ENCODE data around the gene SPRN. TPM values are rescaled to one million over a fixed set of nuclear protein-coding genes. Genes with fewer than 3 reads are reported as not detected.

Gene SPRN
- polyA plus RNA-seq, 2 of the 4 experiments (the other 2 are of a cell fraction) = 0.06 to 0.15 TPM

- ChIA-PET POLR2A (interaction anchor here (0.7 kb wide), 1 partner anchor 17 kb away, joined by 3 read pairs; no protein-coding TSS in a partner anchor), CTCF (interaction anchor here (1.3 to 2.3 kb wide), 2 partner anchors 49 to 64 kb away, joined by 4 to 15 read pairs; no protein-coding TSS in a partner anchor)
- Histone ChIP-seq H3K4me1 (peaks cover 9% of the 10 kb centered on the region; the same call in 1 of the 3 replicates), H3K4me2 (peak overlapping the region; percentile 93), H3K9me3 (no peaks in the 10 kb centered on the region), H3K4me3 (peak overlapping the region; percentile 94), H3K27ac (peak overlapping the region; percentile 76 to 92)
- TF ChIP-seq, protein P1, sequence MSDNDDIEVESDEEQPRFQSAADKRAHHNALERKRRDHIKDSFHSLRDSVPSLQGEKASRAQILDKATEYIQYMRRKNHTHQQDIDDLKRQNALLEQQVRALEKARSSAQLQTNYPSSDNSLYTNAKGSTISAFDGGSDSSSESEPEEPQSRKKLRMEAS (IDR thresholded peaks at IDR 0.05) = peak; percentile 53; the same call in 1 of the 2 replicates
- TF ChIP-seq, protein P2, sequence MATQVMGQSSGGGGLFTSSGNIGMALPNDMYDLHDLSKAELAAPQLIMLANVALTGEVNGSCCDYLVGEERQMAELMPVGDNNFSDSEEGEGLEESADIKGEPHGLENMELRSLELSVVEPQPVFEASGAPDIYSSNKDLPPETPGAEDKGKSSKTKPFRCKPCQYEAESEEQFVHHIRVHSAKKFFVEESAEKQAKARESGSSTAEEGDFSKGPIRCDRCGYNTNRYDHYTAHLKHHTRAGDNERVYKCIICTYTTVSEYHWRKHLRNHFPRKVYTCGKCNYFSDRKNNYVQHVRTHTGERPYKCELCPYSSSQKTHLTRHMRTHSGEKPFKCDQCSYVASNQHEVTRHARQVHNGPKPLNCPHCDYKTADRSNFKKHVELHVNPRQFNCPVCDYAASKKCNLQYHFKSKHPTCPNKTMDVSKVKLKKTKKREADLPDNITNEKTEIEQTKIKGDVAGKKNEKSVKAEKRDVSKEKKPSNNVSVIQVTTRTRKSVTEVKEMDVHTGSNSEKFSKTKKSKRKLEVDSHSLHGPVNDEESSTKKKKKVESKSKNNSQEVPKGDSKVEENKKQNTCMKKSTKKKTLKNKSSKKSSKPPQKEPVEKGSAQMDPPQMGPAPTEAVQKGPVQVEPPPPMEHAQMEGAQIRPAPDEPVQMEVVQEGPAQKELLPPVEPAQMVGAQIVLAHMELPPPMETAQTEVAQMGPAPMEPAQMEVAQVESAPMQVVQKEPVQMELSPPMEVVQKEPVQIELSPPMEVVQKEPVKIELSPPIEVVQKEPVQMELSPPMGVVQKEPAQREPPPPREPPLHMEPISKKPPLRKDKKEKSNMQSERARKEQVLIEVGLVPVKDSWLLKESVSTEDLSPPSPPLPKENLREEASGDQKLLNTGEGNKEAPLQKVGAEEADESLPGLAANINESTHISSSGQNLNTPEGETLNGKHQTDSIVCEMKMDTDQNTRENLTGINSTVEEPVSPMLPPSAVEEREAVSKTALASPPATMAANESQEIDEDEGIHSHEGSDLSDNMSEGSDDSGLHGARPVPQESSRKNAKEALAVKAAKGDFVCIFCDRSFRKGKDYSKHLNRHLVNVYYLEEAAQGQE (IDR thresholded peaks at IDR 0.05) = no peak
- no peak for TF ChIP-seq EHMT2 (IDR thresholded peaks at IDR 0.05; ENCODE audit: low read depth)
- TF ChIP-seq USF2 (IDR thresholded peaks at IDR 0.05) = no peak
- no peak for TF ChIP-seq ZC3H11A (IDR thresholded peaks at IDR 0.05)
- peak; percentile 36 for TF ChIP-seq POLR2A (IDR thresholded peaks at IDR 0.05; ENCODE audit: low read length)
- peak in 1 of 2 experiments; percentile 7; a peak in 2 of 5 replicates for TF ChIP-seq JUN (IDR thresholded peaks at IDR 0.05)
- 0 out of 2 replicates have a peak, but pooled peaks have one; percentile 10 for TF ChIP-seq SREBF2 (IDR thresholded peaks at IDR 0.05)
- no peak for TF ChIP-seq RFX5 (IDR thresholded peaks at IDR 0.05)
- no peak for TF ChIP-seq KDM1A (IDR thresholded peaks at IDR 0.05; ENCODE audit: low read depth)
- TF ChIP-seq, protein P3, sequence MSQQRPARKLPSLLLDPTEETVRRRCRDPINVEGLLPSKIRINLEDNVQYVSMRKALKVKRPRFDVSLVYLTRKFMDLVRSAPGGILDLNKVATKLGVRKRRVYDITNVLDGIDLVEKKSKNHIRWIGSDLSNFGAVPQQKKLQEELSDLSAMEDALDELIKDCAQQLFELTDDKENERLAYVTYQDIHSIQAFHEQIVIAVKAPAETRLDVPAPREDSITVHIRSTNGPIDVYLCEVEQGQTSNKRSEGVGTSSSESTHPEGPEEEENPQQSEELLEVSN (IDR thresholded peaks at IDR 0.05; ENCODE audit: borderline replicate concordance, low read depth) = no peak; the same call in 1 of the 2 replicates
- no peak for TF ChIP-seq EHF (CRISPR knock-in tag; IDR thresholded peaks at IDR 0.05)
- TF ChIP-seq FOXS1 (CRISPR knock-in tag; IDR thresholded peaks at IDR 0.05) = no peak
- TF ChIP-seq PHF8 (IDR thresholded peaks at IDR 0.05; ENCODE audit: borderline replicate concordance, low read depth) = peak; percentile 39; the same call in 1 of the 2 replicates
- 3% methylated on average over 62 of the region's 90 CpGs for WGBS (ENCODE audit: missing lambda C conversion rate)
- FAIRE-seq (no peak), ATAC-seq (peak; percentile 67 to 81), DNase-seq (ENCODE audit: low read depth in 1 of 2, low spot score in 1 of 2) (peak; percentile 45 to 48)
These were observed 46.0 kb downstream of the SPRN start for GRCh38 chr10:133378251-133379096.

DNA sequence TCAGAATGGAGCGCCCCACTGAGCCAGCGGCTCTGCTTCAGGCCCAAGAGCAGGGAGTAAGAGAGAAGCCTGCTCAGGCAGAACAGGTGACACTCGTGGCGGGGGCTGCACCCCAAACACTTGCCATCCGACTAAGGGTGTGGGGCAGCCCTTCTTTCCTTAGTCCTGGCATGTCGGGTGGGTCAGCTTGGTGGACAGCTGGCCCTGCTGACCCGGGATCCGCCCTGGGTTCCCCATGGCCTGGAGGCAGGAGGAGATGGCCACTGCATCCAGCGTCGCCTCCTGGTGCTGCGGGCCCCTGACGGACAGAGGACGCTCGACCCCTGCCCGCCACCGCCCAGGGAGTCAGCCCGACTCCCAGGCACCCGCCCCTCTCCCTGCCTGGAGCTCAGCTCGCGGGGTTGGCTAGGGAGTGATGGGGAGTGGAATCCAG lies 46.6 kb downstream of the SPRN start:
- Histone ChIP-seq H3K27ac (peak overlapping the region; percentile 76 to 92), H3K4me3 (peak overlapping the region; percentile 94), H3K4me2 (peak overlapping the region; percentile 93), H3K4me1 (peaks cover 9% of the 10 kb centered on the region; the same call in 1 of the 3 replicates), H3K9me3 (no peaks in the 10 kb centered on the region)
- no peak for DNase-seq (ENCODE audit: low read depth in 1 of 2, low spot score in 1 of 2)
- ATAC-seq = peak in 1 of 2 experiments; percentile 32; a peak in 2 of 6 replicates
- ChIA-PET CTCF (interaction anchor here (1.3 to 2.3 kb wide), 2 partner anchors 49 to 63 kb away, joined by 4 to 15 read pairs; no protein-coding TSS in a partner anchor), POLR2A (no interaction called here)
- no peak for TF ChIP-seq EHMT2 (IDR thresholded peaks at IDR 0.05; ENCODE audit: low read depth)
- no peak for TF ChIP-seq CBX2 (IDR thresholded peaks at IDR 0.05; ENCODE audit: borderline replicate concordance, low read depth)
- TF ChIP-seq ZNF302 (CRISPR knock-in tag; IDR thresholded peaks at IDR 0.05) = no peak
- TF ChIP-seq CBX8 (IDR thresholded peaks at IDR 0.05) = no peak
- no peak for TF ChIP-seq CHD4 (IDR thresholded peaks at IDR 0.05; ENCODE audit: borderline replicate concordance)
- no peak for TF ChIP-seq NPAS2 (CRISPR knock-in tag; IDR thresholded peaks at IDR 0.05; ENCODE audit: borderline replicate concordance)
- no peak for TF ChIP-seq JUN (IDR thresholded peaks at IDR 0.05)
- FAIRE-seq = no peak
- 60% methylated on average over 2 of the region's 20 CpGs for WGBS (ENCODE audit: missing lambda C conversion rate)
